Activated naive CD4-positive, alpha-beta T cell treated with anti-CD3 and anti-CD28 coated beads, Interleukin-2, amount 50 U/mL, for 24 hours (primary cell): Measurements from ENCODE around the gene HMX2.

Source experiments
- H3K27ac Mint-ChIP-seq: one replicate; pipeline ENCODE4 v1.8.0; 2021; ENCODE audit warnings: mild to moderate bottlenecking, mixed read lengths
- H3K27me3 Mint-ChIP-seq: one replicate; pipeline ENCODE4 v1.8.0; 2021; ENCODE audit warnings: mixed read lengths
- H3K36me3 Mint-ChIP-seq: one replicate; pipeline ENCODE4 v1.8.0; 2021; ENCODE audit warnings: mixed read lengths
- H3K4me1 Mint-ChIP-seq: one replicate; pipeline ENCODE4 v1.8.0; 2021; ENCODE audit warnings: mixed read lengths
- H3K4me3 Mint-ChIP-seq: one replicate; pipeline ENCODE4 v1.8.0; 2021; ENCODE audit warnings: mild to moderate bottlenecking, mixed read lengths
- H3K9me3 Mint-ChIP-seq: one replicate; pipeline ENCODE4 v1.8.0; 2021; ENCODE audit warnings: mixed read lengths

Gene HMX2

DNA sequence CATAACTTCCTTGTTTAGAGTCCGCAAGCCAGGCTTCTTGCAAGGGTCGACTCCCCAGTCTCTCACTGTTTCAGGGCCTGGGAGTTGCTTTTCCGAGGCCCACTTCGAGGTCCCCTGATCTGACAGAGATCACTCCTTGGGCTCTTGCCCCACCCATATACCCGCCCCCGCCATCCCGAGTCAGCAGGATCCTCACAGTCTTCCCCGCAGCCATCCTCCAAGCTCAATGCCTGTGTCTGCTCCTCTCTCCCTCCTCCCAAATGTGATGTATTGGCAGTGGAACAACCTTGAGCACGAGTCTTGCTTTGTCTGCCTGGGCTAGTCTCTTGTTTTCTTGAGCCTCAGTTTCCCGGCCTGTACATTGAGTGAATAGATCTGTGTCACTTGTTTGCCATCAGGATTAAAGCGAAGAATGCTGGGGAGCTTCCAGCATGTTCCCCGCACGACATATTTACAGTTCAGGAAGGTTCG, 2.4 kb upstream of the HMX2 start:
- Mint-ChIP-seq H3K9me3 (no peaks in the 10 kb centered on the region), H3K4me3 (peak overlapping the region; percentile 34), H3K36me3 (no peaks in the 10 kb centered on the region), H3K27me3 (peaks cover 59% of the 10 kb centered on the region), H3K27ac (no peak overlapping the region), H3K4me1 (peaks cover 57% of the 10 kb centered on the region)

DNA sequence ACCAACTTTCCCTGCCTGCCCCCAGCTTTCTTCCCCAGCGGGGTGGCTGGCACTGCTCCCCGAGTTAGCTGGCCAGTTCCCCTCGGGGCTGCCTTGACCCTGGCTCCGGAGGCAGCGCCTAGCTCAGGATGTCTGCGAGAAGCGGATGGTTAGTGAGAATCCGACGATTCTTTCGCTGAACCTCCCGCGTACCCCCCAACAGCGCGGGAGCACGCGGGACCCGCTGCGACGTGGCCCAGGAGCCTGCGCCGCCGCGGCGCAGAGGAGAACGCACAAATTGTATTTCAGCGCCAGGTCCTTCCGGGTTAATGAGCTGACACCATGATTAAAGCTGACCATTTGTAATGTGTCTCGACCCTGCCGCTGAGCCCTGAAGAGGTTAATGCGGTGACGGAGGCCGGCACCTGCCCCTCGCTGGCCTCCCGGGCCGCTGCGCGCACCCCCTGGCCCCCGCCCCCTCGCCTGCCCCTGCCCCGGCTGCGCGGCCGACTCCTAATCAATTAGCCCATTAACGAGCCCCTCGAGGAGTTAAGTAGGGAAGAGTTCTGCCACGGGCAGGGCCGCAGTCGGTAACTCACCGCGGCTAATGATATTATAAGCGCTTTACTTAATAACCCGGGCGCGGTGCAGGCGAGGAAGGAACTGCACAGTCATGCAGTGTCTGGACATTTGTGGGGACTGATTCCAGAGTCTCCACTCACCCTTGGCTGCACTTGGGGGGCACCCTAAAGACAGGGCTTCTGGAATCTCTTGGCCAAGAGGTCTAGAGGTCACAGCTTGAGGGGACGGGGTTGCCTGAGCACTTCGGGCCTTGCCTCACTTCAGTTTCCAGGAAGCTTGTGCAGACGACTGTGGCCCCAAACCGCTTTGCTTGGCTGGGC, 1.7 kb upstream of the HMX2 start:
- Mint-ChIP-seq H3K27ac (no peak overlapping the region), H3K9me3 (no peaks in the 10 kb centered on the region), H3K36me3 (no peaks in the 10 kb centered on the region), H3K27me3 (peaks cover 55% of the 10 kb centered on the region), H3K4me1 (peaks cover 55% of the 10 kb centered on the region), H3K4me3 (peak overlapping the region; percentile 69)

DNA sequence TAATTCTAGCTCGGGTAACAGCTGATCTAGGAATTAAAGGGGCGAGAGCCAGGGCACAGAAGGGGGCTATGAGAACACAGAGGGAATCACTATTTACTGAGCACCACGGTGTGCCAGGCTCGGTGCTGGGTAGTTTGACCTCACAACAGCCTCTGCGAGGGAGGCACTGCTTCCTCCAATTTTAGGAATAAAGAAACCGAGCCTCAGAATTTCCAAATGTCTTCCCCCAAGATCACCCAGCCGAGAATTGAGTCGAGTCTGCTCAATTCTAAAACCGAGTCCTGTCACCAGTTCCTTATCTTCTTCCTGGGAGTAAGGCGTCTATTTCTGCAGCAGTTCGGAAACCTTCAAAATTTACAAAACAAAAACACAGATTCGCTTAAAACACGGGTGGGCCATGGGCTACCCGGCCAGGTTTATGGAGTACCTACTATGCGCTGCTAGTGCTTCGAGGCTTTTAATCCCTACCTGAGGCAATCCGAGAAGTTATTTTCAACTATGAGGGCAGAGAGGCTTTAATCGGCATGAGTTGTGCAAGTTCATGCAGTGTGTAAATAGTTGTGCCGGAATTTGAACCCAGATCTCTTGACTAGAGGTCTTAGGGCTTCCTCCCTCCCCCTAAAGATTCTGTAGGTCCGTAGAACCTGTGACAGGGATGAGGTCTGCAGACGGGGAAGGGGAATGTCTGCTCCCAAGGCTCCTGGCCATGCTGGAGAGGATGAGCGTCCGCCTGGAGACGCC, 872 bp upstream of the HMX2 start:
- H3K27me3 Mint-ChIP-seq: peaks cover 49% of the 10 kb centered on the region
- peak overlapping the region; percentile 8 for H3K27ac Mint-ChIP-seq
- H3K4me1 Mint-ChIP-seq: peaks cover 62% of the 10 kb centered on the region
- no peaks in the 10 kb centered on the region for H3K9me3 Mint-ChIP-seq
- H3K4me3 Mint-ChIP-seq: peak overlapping the region; percentile 69
- no peaks in the 10 kb centered on the region for H3K36me3 Mint-ChIP-seq

DNA sequence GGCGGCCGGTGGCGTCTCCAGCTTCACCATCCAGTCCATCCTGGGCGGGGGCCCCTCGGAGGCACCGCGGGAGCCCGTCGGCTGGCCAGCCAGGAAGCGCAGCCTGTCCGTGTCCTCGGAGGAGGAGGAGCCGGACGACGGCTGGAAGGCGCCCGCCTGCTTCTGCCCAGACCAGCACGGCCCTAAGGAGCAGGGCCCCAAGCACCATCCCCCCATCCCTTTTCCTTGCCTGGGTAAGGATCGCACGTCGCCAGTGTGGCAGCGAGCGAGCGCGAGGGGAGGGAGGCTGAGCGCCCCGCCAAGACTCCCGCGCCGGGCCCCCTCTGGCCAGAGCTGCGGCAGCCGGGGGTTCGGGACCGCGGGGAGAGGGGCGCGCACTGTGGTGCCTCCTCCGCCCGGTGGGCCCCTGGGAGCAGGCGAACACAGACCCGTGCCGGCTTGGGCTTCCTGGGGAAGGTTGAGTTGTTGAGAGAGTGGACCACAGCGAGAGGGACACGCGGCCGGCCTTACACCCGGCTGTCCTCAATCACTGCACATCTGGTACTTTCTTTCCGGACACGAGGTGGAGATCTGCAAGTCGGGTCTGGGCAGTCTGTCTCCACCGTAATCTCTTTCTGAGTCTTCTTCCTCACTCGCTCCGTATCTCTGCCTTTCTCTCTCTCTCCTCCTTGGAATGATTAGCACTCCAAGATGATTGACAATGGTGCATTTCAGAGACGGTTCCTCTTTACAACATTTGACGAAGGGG, 652 bp downstream of the HMX2 start:
- Mint-ChIP-seq H3K9me3 (no peaks in the 10 kb centered on the region), H3K4me1 (peaks cover 64% of the 10 kb centered on the region), H3K4me3 (peak overlapping the region; percentile 84), H3K27ac (peak overlapping the region; percentile 67), H3K36me3 (no peaks in the 10 kb centered on the region), H3K27me3 (peaks cover 40% of the 10 kb centered on the region)

DNA sequence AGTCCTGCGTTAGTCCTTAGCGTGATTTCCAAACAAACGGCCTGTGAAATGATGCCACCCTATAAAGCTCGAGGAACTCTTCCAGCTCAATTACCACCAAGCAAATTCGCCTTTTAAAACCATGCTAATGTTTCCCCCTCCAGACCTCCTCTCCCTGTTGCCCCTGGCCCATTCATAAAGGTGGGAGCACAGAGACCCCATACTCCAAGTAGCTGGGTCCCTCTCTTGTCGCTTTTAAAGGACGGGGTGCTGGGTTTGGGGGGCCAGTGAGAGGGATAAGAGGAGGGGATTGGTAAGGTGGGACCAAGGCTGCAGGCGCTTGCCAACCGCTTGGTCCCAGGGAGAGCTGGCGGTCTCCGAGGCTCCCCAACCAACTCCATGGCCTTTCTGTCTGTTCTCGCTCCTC, 1.2 kb downstream of the HMX2 start:
- peak overlapping the region; percentile 84 for H3K4me3 Mint-ChIP-seq
- peaks cover 62% of the 10 kb centered on the region for H3K4me1 Mint-ChIP-seq
- H3K27me3 Mint-ChIP-seq: peaks cover 36% of the 10 kb centered on the region
- H3K27ac Mint-ChIP-seq: peak overlapping the region; percentile 67
- peaks cover under 1% of the 10 kb centered on the region for H3K36me3 Mint-ChIP-seq
- H3K9me3 Mint-ChIP-seq: no peaks in the 10 kb centered on the region

DNA sequence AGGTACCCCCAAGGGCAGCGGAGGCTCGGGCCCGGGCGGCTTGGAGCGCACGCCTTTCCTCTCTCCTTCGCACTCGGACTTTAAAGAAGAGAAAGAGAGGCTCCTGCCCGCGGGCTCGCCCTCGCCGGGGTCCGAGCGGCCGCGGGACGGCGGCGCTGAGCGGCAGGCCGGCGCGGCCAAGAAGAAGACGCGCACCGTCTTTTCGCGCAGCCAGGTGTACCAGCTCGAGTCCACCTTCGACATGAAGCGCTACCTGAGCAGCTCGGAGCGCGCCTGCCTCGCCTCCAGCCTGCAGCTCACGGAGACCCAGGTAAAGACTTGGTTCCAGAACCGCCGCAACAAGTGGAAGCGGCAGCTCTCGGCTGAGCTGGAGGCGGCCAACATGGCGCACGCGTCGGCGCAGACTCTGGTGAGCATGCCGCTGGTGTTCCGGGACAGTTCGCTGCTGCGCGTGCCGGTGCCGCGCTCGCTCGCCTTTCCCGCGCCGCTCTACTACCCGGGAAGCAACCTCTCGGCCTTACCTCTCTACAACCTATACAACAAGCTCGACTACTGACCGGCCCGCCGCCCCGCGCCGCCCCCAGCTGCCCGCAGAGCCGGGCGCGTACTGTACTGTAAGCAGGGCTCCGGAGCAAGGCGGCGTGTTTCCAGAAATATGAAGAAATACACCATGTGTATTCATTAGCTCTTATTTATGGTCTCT, 1.8 kb downstream of the HMX2 start:
- peak overlapping the region; percentile 85 for H3K4me3 Mint-ChIP-seq
- peaks cover 2% of the 10 kb centered on the region for H3K36me3 Mint-ChIP-seq
- H3K27ac Mint-ChIP-seq: no peak overlapping the region
- no peaks in the 10 kb centered on the region for H3K9me3 Mint-ChIP-seq
- H3K4me1 Mint-ChIP-seq: peaks cover 56% of the 10 kb centered on the region
- peaks cover 30% of the 10 kb centered on the region for H3K27me3 Mint-ChIP-seq

DNA sequence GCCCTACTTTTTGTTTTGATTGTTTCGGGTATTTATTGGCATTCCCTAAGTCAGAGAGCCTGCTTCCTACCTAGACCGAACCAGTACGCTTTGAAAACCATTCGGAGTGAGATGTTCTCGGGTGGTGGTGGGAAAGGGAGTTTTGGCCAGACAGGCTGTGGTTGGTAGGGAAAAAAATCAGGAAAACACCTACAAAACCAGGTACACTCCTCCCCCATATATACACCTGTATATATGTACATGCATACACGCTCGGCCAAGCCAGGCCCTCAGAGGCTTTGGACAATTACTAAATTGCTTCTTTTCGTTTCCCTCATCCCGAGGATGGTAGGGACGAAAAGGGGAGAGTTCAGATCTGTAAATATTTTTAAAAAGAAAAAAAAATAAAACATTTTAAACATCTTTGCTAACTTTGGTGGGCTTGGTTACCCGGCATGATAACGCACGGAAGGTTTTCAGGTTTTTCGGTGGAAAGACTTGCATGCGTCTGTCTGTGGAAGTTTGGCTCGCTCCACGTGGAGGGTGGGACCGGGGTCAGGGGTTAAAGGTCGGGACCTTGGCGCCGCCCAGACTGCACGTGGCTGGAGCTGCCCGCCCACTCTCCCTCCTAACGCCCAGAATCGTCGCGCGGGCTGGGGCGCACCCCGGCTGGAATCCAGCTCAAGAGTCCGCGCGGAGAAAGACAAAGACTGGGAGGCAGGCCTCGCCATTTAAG, 2.5 kb downstream of the HMX2 start:
- H3K9me3 Mint-ChIP-seq: no peaks in the 10 kb centered on the region
- H3K4me1 Mint-ChIP-seq: peaks cover 53% of the 10 kb centered on the region
- H3K4me3 Mint-ChIP-seq: peak overlapping the region; percentile 85
- no peak overlapping the region for H3K27ac Mint-ChIP-seq
- peaks cover 3% of the 10 kb centered on the region for H3K36me3 Mint-ChIP-seq
- H3K27me3 Mint-ChIP-seq: peaks cover 24% of the 10 kb centered on the region

DNA sequence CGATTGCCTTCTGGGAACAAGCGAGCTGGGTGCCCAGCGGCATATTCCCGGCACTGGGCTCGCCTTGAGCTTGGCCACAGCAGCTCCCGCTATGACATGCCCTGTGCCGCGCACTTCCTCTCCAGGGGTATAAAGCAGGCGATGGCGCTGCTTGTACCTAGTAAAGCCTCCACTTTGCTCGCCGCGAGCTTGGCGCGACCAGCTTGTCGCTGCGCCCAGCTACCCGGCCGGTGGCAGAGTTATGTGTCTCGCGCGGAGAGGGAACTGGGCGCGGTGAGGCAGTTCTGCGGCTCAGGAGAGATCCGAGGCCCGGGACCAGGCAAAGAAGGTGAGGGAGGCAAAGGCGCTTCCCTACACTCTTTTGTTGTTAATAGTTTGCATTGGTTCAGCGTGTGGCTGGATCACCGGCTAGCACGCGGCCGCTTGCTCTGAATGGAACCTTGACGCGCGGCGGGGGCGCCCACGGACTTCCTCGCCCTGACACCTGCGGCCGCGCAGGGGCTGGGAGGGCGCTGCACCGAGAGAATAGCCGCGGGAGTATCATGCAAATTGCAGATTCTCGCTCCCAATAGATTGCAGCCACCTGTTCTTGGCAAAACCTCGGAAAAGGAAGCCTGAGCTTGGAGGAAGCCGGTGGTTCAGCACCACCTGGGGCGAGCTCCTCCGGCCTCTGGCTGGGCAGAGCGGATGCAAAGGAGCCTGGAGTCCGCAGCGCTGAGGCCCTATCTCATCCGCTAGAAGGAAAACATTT, 3.2 kb downstream of the HMX2 start:
- H3K27me3 Mint-ChIP-seq: peaks cover 20% of the 10 kb centered on the region
- peak overlapping the region; percentile 85 for H3K4me3 Mint-ChIP-seq
- H3K36me3 Mint-ChIP-seq: peaks cover 5% of the 10 kb centered on the region
- H3K27ac Mint-ChIP-seq: peak overlapping the region; percentile 12
- H3K4me1 Mint-ChIP-seq: peaks cover 54% of the 10 kb centered on the region
- no peaks in the 10 kb centered on the region for H3K9me3 Mint-ChIP-seq

DNA sequence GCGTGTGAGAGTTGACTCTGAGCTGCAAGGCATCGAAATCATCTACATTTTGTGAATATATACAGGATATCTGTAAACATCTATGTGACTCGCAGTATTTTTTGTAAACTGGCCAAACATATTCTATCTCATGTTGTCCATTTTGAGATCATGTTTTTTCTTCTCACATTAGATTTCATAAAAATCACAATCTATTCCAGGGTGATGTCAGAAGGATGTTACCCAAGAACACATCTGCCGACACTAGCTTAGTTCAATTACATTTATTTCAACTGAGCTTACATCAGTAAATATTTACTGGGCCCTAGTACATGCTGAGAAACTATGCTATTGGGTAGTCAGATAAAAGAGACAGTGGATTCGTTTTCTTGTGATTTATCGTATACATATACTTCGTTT, 3.8 kb downstream of the HMX2 start:
- peaks cover 57% of the 10 kb centered on the region for H3K4me1 Mint-ChIP-seq
- H3K27ac Mint-ChIP-seq: peak overlapping the region; percentile 12
- peaks cover 8% of the 10 kb centered on the region for H3K36me3 Mint-ChIP-seq
- H3K4me3 Mint-ChIP-seq: peak overlapping the region; percentile 85
- H3K9me3 Mint-ChIP-seq: no peaks in the 10 kb centered on the region
- peaks cover 19% of the 10 kb centered on the region for H3K27me3 Mint-ChIP-seq

DNA sequence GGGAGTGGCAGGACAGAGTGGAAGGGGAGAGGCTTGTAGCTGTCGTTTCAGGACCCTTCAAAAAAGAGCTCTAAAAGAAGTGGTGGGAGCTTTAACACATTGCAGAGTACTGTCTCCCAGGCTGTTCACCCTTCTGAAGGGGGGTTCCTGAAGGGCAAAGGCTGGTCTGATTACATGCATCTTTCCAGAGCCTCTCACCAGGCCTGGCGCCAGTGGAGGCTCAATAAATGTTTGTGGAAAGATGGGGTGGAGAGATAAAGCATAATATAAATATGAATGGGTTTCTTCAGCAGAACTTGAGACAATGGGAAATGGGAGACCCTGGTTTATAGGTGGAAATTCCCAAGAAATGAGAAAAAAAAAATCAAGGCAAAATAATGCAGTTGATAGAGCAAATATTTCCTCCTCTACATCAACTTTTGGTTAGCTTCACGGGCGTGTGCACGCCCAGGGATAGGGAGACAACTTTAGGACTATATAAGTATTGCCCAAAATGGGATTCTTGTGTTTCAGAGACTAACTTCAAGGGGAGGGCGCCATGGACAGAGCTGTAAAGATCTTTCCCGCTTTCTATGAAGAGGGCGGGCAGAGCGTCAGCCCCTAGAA, 5.7 kb downstream of the HMX2 start:
- Mint-ChIP-seq H3K27me3 (peaks cover 12% of the 10 kb centered on the region), H3K4me1 (peaks cover 68% of the 10 kb centered on the region), H3K9me3 (no peaks in the 10 kb centered on the region), H3K4me3 (peak overlapping the region; percentile 99), H3K36me3 (peaks cover 17% of the 10 kb centered on the region), H3K27ac (peak overlapping the region; percentile 100)

DNA sequence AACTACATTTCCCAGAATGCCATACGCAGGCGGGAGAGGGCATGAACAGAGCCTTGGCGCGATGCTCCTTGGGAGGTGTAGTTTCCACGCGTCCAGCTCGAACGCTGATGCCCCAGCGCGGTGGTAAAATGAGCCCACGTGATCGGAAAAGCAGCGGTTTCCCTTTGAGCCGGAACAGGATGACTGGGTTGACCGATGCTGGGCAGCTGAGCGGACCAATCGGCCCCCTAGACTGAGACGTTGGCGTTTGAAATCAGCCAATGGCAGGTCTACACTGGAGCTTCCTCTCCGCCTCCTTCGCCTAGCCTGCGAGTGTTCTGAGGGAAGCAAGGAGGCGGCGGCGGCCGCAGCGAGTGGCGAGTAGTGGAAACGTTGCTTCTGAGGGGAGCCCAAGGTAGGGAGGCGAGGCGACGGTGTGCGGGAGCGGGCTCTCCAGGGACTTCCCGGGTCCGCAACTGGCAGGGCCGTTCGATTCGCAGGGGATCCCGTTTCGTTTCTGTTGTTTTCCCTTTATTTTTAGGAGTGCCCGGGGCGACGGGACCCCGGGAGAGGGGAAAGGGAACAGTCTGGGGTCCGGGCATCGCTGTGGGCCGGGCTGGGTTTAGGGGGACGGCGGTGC, 6.3 kb downstream of the HMX2 start, which contains the start of gene BUB3:
TSS of gene BUB3 (plus strand) at position 311 of the 619 bp plus-strand sequence. CDS start 516 bp downstream, outside the sequence.
- H3K27me3 Mint-ChIP-seq: peaks cover 7% of the 10 kb centered on the region
- H3K36me3 Mint-ChIP-seq: peaks cover 18% of the 10 kb centered on the region
- no peaks in the 10 kb centered on the region for H3K9me3 Mint-ChIP-seq
- peak within 1 kb of the TSS; percentile 100 for H3K27ac Mint-ChIP-seq
- H3K4me3 Mint-ChIP-seq: peak within 1 kb of the TSS; percentile 99
- H3K4me1 Mint-ChIP-seq: peaks cover 69% of the 10 kb centered on the region

DNA sequence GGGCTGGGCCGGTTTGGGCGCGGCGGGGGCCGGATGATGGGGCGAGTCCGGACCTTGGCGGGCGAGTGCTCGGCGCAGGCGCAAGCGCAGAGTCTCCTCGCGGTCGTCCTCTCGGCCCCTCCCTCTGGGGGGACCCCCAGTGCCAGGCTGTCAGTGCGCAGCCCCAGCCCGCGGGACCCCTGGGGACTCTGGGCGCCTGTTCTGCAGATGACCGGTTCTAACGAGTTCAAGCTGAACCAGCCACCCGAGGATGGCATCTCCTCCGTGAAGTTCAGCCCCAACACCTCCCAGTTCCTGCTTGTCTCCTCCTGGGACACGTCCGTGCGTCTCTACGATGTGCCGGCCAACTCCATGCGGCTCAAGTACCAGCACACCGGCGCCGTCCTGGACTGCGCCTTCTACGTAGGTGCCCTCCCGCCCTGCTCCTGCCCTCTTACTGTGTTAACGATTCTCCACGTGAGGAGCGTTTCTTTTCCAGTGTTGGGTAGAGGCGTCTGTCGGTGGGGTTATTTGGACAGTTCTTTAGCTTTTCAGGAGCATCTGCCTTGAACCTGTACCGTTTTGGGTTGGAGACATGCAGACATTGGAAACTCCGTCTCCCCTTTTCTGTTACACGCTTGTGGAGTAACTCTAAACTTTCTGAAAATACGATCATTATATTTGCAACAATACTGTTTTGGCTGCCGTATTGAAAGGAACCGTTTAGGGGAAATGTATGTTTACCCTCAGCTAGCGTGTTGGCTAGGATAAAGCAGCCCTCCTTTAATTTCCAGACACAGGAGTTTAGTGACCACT, 7.0 kb downstream of the HMX2 start:
- H3K4me1 Mint-ChIP-seq: peaks cover 73% of the 10 kb centered on the region
- H3K36me3 Mint-ChIP-seq: peaks cover 18% of the 10 kb centered on the region
- H3K27ac Mint-ChIP-seq: peak overlapping the region; percentile 95

More for the DNA sequence above, 7.0 kb downstream of the HMX2 start:
- peak overlapping the region; percentile 99 for H3K4me3 Mint-ChIP-seq
- H3K27me3 Mint-ChIP-seq: peaks cover 5% of the 10 kb centered on the region
- no peaks in the 10 kb centered on the region for H3K9me3 Mint-ChIP-seq
